Muscle of arm (tissue), 14 donors: ENCODE results near the gene TRIM51G. TPM values are rescaled to one million over a fixed set of nuclear protein-coding genes. Genes with fewer than 3 reads are reported as not detected.
"Not testable (repeated sequence)": the region's sequence is repeated elsewhere in the genome, so short reads cannot be mapped to it uniquely, and the experiment has no call there.

Experiments
- DNase-seq: peaks from one replicate; pipeline ENCODE4 v3.0.0-alpha.2; 2013
- long read RNA-seq, 11 donors: transcript quantifications; one replicate each; lab custom pipeline, GENCODE V29; 2026
- polyA plus RNA-seq, 12 donors: library from polyadenylated mRNA; unstranded; fragments of 120-200 nt; gene quantifications; one replicate each; pipeline ENCODE4 v1.2.1, GENCODE V29; 2013; ENCODE audit not compliant: insufficient read length in 12 of 12

The TRIM51G gene
- not detected for polyA plus RNA-seq
- long read RNA-seq, donor 1 = 0 reads
- long read RNA-seq, donor 2 = 0 reads
- long read RNA-seq, donor 3 = 0 reads
- long read RNA-seq, donor 4 = 0 reads
- long read RNA-seq, donor 5 = 0 reads
- long read RNA-seq, donor 6 = 0 reads
- long read RNA-seq, donor 7 = 0 reads
- long read RNA-seq, donor 8 = 0 reads
- long read RNA-seq, donor 9 = 0 reads
- long read RNA-seq, donor 10 = 0 reads
- long read RNA-seq, donor 11 = 0 reads

GRCh38 chr11:48983785-48984184, at the start of gene TRIM51G:
TSS of gene TRIM51G (minus strand) at chr11:48983885. CDS start at chr11:48981695, 2,190 bp downstream.
- DNase-seq = not testable (repeated sequence)

- DNase-seq = not testable (repeated sequence)
Observed at GRCh38 chr11:49028523-49028922, 44.8 kb upstream of the TRIM51G start, which contains the start of gene TRIM49B. TSS of gene TRIM49B (plus strand) at chr11:49028823. CDS start at chr11:49031600, 2,777 bp downstream.

- DNase-seq = not testable (repeated sequence)
Observed at GRCh38 chr11:48968592-48968991, 15.1 kb downstream of the TRIM51G start.

GRCh38 chr11:48955315-48956049, 28.2 kb downstream of the TRIM51G start:
- DNase-seq = not testable (repeated sequence)

GRCh38 chr11:48945796-48946195, 37.9 kb downstream of the TRIM51G start:
- DNase-seq = not testable (repeated sequence)

Other genes with a start within 250 kb of the TRIM51G start
- gene TRIM49B, start 44.9 kb upstream of the TRIM51G start, polyA plus RNA-seq = not detected
- under 1 TPM in 1 of 12 donors, not detected in 11; 0.13 TPM for gene TRIM64C, start 75.2 kb upstream of the TRIM51G start, polyA plus RNA-seq
- gene FOLH1, start 224.7 kb upstream of the TRIM51G start, polyA plus RNA-seq = 10 to 100 TPM in 1 of 12 donors, 1 to 10 TPM in 9, under 1 TPM in 1, not detected in 1; 0.87 to 16.5 (median 2.1) TPM